MM.1S (cell line): ENCODE results near the gene SENP6.
"Not testable (repeated sequence)": the region's sequence is repeated elsewhere in the genome, so short reads cannot be mapped to it uniquely, and the experiment has no call there.

Experiments used
- DNase-seq: peaks from one replicate; pipeline ENCODE4 v3.0.0-alpha.2; 2015
- H2AFZ ChIP-seq: fragments of 300-600 bp; sonication (generic); 2 replicates; pipeline ENCODE4 v1.6.0; 2016; ENCODE audit warnings: antibody characterized with exemption, low read length
- H3F3A ChIP-seq: fragments of 300-600 bp; sonication (generic); 2 replicates; pipeline ENCODE4 v1.6.1; 2016; ENCODE audit warnings: mild to moderate bottlenecking, antibody characterized with exemption, low read length, moderate library complexity, mixed read lengths; ENCODE audit not compliant: insufficient read depth
- H3K27ac ChIP-seq: fragments of 300-600 bp; sonication (generic); 2 replicates; pipeline ENCODE4 v1.5.1; 2016; ENCODE audit warnings: mild to moderate bottlenecking, low read length
- H3K27me3 ChIP-seq: fragments of 300-600 bp; sonication (generic); replicated peaks from 2 replicates; pipeline ENCODE4 v1.6.0; 2016; ENCODE audit warnings: low read length; ENCODE audit not compliant: insufficient read depth
- H3K36me3 ChIP-seq: fragments of 300-600 bp; sonication (generic); replicated peaks from 2 replicates; pipeline ENCODE4 v1.6.1; 2016; ENCODE audit warnings: mild to moderate bottlenecking, low read length, mixed read lengths; ENCODE audit not compliant: insufficient read depth
- H3K4me1 ChIP-seq: fragments of 300-600 bp; sonication (generic); 2 replicates; pipeline ENCODE4 v1.6.1; 2016; ENCODE audit warnings: low read length, mixed read lengths
- H3K4me2 ChIP-seq: fragments of 300-600 bp; sonication (generic); 2 replicates; pipeline ENCODE4 v1.6.0; 2016; ENCODE audit warnings: low read depth, low read length
- H3K4me3 ChIP-seq: fragments of 300-600 bp; sonication (generic); 2 replicates; pipeline ENCODE4 v1.5.1; 2016; ENCODE audit warnings: low read length, mixed read lengths
- H3K79me2 ChIP-seq: fragments of 300-600 bp; sonication (generic); 2 replicates; pipeline ENCODE4 v1.6.1; 2016; ENCODE audit warnings: mixed run types, low read length, mixed read lengths
- H3K9ac ChIP-seq: fragments of 300-600 bp; sonication (generic); 2 replicates; pipeline ENCODE4 v1.6.1; 2016; ENCODE audit warnings: low read length, mixed read lengths
- H3K9me2 ChIP-seq: fragments of 300-600 bp; sonication (generic); replicated peaks from 2 replicates; pipeline ENCODE4 v1.6.1; 2016; ENCODE audit warnings: mild to moderate bottlenecking, low read length, mixed read lengths; ENCODE audit not compliant: insufficient read depth
- H3K9me3 ChIP-seq: fragments of 300-600 bp; sonication (generic); replicated peaks from 2 replicates; pipeline ENCODE4 v1.6.1; 2016; ENCODE audit warnings: mild to moderate bottlenecking, low read length, mixed read lengths; ENCODE audit not compliant: insufficient read depth
- H4K20me1 ChIP-seq: fragments of 300-600 bp; sonication (generic); 2 replicates; pipeline ENCODE4 v1.6.1; 2016; ENCODE audit warnings: mild to moderate bottlenecking, low read length, moderate library complexity, mixed read lengths; ENCODE audit not compliant: insufficient read depth
- CTCF ChIP-seq: fragments of 300-600 bp; sonication (generic); IDR thresholded peaks from 2 replicates; pipeline ENCODE4 v1.5.1; 2016; ENCODE audit warnings: antibody characterized with exemption, low read length, mixed read lengths
- EZH2 ChIP-seq: fragments of 300-600 bp; sonication (generic); optimal IDR thresholded peaks from 2 replicates; pipeline ENCODE3; 2017; ENCODE audit warnings: low read depth, mild to moderate bottlenecking, antibody characterized with exemption, low read length, mixed read lengths
- EZH2phosphoT487 ChIP-seq: fragments of 300-600 bp; sonication (generic); IDR thresholded peaks from 2 replicates; pipeline ENCODE4 v1.6.1; 2018; ENCODE audit warnings: antibody characterized with exemption, low read length

The SENP6 gene

GRCh38 chr6:75673884-75674283 is 72.2 kb downstream of the SENP6 start:
- H3K4me1 ChIP-seq: no peaks in the 10 kb centered on the region
- H4K20me1 ChIP-seq: no peaks in the 10 kb centered on the region
- no peak overlapping the region for H3K4me3 ChIP-seq
- no peak for TF ChIP-seq EZH2phosphoT487
- TF ChIP-seq CTCF: no peak
- TF ChIP-seq EZH2: no peak
- no peaks in the 10 kb centered on the region for H3F3A ChIP-seq
- no peaks in the 10 kb centered on the region; the same call in 1 of the 2 replicates for H3K36me3 ChIP-seq
- no peak overlapping the region for H3K9ac ChIP-seq
- H3K27me3 ChIP-seq: no peaks in the 10 kb centered on the region
- H3K79me2 ChIP-seq: no peaks in the 10 kb centered on the region
- H3K27ac ChIP-seq: no peak overlapping the region
- no peak overlapping the region for H2AFZ ChIP-seq
- no peaks in the 10 kb centered on the region for H3K9me2 ChIP-seq
- H3K4me2 ChIP-seq: no peak overlapping the region
- H3K9me3 ChIP-seq: no peaks in the 10 kb centered on the region
- DNase-seq: no peak

- no peaks in the 10 kb centered on the region for H3K27me3 ChIP-seq
- no peak overlapping the region for H3K9ac ChIP-seq
- no peaks in the 10 kb centered on the region for H3K4me1 ChIP-seq
- H3K79me2 ChIP-seq: no peaks in the 10 kb centered on the region
- no peak overlapping the region for H2AFZ ChIP-seq
- H3K9me3 ChIP-seq: no peaks in the 10 kb centered on the region
- no peaks in the 10 kb centered on the region for H3K9me2 ChIP-seq
- H3K36me3 ChIP-seq: peaks cover 4% of the 10 kb centered on the region
- TF ChIP-seq CTCF (no peak), EZH2 (no peak), EZH2phosphoT487 (no peak)
- H3K4me3 ChIP-seq: no peak overlapping the region
- H3K27ac ChIP-seq: no peak overlapping the region
- no peak overlapping the region for H3K4me2 ChIP-seq
- no peak for DNase-seq
- H3F3A ChIP-seq: no peaks in the 10 kb centered on the region
- no peaks in the 10 kb centered on the region for H4K20me1 ChIP-seq
These were observed 74.7 kb downstream of the SENP6 start for GRCh38 chr6:75676377-75676776.

GRCh38 chr6:75682548-75682947 is 80.9 kb downstream of the SENP6 start:
- H3K4me1 ChIP-seq, H3K9me3 ChIP-seq, H3K27me3 ChIP-seq, H3F3A ChIP-seq, H3K27ac ChIP-seq, H3K79me2 ChIP-seq, DNase-seq, H3K4me3 ChIP-seq, H3K4me2 ChIP-seq, H3K9ac ChIP-seq, H4K20me1 ChIP-seq, H3K9me2 ChIP-seq, H2AFZ ChIP-seq: not testable (repeated sequence)
- peaks cover 13% of the 10 kb centered on the region for H3K36me3 ChIP-seq

GRCh38 chr6:75683005-75683404 is 81.3 kb downstream of the SENP6 start:
- not testable (repeated sequence) for DNase-seq, H3K9me3 ChIP-seq, H3K4me1 ChIP-seq, H3K9ac ChIP-seq, H3K27ac ChIP-seq, H3K4me2 ChIP-seq, H3K27me3 ChIP-seq, H2AFZ ChIP-seq, H3F3A ChIP-seq, H3K79me2 ChIP-seq, H4K20me1 ChIP-seq, H3K9me2 ChIP-seq, H3K4me3 ChIP-seq
- peaks cover 13% of the 10 kb centered on the region for H3K36me3 ChIP-seq

GRCh38 chr6:75687535-75687934 is 85.9 kb downstream of the SENP6 start:
- not testable (repeated sequence) for H3K4me2 ChIP-seq, H3K9me2 ChIP-seq, H4K20me1 ChIP-seq, H3K79me2 ChIP-seq, H3K27me3 ChIP-seq, H3K4me3 ChIP-seq, H3K9me3 ChIP-seq, H2AFZ ChIP-seq, H3K9ac ChIP-seq, DNase-seq, H3F3A ChIP-seq, H3K4me1 ChIP-seq, H3K36me3 ChIP-seq, H3K27ac ChIP-seq

- not testable (repeated sequence) for H3K9ac ChIP-seq, H3K4me2 ChIP-seq, H3F3A ChIP-seq, H2AFZ ChIP-seq, H3K79me2 ChIP-seq, H3K36me3 ChIP-seq, H4K20me1 ChIP-seq, H3K4me3 ChIP-seq, H3K27me3 ChIP-seq, H3K9me2 ChIP-seq, DNase-seq, H3K27ac ChIP-seq, H3K9me3 ChIP-seq, H3K4me1 ChIP-seq
These were observed 86.3 kb downstream of the SENP6 start for GRCh38 chr6:75687937-75688336.
